ENCODE measurements around the gene SLC35D2.
"Not testable (repeated sequence)": the region's sequence is repeated elsewhere in the genome, so short reads cannot be mapped to it uniquely, and the experiment has no call there.

Gene SLC35D2

DNA sequence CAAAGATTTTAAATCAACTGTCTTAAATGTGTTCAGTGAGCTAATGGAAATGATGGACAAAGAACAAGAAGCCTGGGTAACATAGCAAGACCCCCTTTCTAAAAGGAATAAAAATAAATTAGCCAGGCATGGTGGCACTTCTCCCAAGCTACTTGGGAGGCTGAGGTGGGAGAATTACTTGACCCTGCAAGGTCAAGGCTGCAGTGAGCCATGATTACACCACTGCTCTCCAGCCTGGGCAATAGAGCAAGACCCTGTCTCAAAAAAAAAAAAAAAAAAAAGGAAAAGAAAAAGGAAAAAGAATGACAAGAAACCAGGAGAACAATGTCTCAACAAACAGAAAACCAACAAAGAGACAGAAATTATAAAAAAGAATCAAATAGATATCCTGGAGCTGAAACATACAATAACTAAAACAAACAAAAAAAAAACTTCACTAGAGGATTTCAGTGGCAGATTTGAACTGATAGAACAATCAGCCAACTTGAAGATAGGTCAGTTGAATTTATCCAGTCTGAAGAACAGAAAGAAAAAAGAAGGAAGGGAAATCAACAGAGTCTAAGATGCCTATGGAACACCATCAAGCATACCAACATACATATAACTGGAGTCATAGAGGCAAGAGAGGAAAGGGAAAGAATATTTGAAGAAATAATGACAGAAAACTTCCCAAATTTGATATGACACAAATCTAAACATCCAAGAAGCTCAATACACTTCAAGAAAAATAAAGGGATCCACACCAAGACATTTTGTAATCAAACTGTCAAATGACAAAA lies 16.8 kb upstream of the SLC35D2 start:
- DNase-seq (ENCODE audit: low spot score), result no peak

DNA sequence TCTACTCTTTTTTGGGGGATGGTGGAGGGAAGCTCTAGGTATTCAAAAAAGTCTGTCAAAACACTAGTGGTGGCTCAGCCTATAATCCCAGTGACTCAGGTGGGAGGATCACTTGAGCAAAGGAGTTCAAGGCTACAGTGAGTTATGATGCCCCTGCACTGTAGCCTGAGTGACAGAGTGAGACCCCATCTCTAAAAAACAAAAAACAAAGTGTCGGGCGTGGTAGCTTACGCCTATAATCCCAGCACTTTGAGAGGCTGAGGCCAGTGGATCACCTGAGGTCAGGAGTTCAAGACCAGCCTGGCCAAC lies 15.8 kb upstream of the SLC35D2 start:
- DNase-seq (ENCODE audit: low spot score), result no peak

DNA sequence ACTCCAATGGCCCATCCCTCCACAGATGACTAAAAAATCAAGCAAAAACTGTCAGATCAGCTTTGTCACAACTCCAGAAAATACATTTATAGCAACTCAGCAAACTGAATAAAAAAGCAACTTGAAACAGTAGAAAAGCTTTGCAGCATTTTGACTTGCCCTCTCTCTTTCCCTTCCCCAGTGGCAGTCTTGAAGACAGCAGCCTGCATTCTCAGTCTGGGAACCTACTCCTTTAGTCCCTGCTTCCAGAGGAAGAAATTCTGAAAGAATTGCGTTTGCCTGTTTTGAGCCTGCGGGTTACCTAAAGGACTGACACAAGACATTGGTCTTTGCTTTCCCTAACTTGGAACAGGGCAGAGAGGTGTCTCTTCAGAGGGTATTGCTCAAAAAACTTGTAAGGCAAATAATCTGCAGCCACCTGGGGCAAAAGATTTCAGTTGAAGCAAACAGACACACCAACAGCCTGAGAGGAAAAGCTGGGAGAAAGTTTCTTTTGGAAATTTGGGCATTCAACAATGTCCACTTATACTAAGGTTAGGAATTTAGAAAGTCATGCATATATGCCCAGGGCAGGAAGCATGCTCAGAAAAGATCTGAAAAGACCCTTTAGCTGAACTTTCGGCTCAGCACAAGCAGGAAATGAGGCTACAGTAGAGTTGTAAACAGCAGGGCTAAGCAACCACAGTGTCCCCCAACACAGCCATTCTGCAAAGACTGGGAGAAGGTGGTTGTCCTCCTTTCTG lies 15.2 kb upstream of the SLC35D2 start:
- DNase-seq (ENCODE audit: low spot score), result no peak

DNA sequence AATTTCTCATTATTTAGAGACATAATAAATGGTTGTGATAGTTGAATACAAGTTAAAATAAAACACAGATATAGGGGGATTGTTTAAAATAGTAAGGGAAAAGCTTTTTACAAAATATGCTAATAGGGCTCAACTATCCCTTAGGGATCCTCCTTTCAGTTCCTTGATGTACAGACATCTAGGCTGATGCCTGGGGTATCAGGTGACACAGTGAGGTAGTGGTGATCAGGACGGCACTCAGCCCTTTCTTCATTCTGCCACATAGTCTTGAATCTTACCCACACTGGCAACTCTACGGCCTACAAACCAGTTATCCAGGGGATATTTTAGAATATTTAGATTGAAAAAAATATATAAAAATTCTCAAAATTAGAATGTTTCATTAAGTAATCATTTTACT lies 12.5 kb upstream of the SLC35D2 start:
- DNase-seq (ENCODE audit: low spot score), result no peak

DNA sequence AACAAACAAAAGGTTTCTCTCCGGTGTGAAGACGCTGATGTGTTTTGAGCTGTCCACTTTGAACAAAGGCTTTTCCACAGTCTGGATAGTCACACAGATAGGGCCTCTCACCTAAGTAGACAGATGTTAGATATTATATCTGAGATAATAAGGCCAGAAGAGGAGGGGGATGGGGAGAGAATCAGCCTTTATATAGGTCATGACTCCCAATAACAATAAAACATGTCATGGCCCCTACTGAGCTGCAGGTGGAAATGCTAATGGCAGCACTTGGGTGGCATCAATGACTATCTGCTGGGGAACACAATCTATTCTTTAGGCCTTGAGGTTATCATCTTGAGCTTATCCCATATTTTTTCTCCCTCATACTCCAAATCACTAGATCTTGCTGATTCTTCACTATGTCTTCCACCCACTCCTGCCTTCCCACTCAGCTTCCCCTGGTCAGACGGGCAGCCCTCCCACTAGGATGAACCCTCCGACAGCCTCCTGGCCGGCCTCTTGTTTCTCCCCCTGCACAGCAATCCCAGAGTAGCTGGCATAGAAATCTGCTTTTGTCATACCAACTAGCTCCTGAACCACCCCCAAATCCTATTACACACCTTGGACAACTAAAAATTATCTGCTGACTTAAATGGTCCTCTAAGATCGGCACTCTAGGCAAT lies 11.5 kb upstream of the SLC35D2 start:
- no peak for DNase-seq (ENCODE audit: low spot score)

DNA sequence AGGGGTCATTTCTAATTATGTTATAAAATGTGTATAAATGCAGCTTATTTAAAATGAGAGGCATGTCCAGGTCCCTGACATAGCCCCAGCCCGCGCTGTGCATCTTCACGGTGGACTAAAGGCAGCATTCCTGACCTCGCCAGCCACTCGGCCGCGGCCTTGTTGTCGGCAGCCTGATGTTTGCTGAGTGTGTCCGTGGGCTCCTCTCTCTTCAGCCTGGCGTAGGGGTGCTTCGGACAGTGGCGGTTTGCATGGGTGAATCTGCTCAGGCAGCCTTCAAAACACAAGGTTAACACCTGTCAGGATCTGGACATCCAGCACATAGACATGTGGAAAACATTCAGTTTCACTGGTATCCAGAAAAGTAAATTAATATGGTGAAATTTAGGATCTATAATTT lies 8.8 kb upstream of the SLC35D2 start:
- DNase-seq (ENCODE audit: low spot score), result no peak

DNA sequence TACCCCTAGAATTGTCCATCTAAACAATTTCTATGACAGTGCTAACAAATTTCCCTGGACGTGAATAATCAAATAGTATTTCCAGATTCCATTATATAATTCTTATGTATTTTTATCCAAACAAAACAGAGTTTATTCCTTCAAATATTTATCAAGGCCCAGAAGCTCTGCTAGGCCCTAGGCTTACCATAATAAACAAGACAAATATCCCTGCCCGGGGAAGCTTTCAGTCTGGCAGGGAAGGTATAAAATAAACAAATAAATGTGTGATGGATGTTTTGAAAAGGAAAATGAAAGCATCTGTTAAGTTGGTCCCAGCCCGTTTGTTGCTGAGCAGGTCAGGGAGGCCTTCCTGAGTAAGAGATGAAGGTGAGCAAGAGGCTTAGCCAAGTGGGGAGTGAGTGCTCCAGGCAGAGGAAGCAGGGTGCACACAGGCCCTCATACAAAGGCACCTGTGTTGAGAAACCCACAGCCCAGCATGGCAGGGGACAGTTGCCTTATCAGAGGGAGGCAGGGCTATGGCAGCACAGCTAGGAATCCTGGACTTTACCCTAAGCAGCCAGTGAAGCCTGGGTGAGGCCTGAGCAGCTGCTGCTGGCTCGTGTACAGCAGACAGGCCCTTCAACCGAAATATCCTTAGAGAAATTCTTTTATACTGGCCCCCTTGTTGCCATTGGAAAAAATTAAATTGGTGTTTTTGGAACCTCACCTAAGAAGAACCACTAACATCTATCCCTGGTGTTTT lies 7.7 kb upstream of the SLC35D2 start:
- no peak for DNase-seq (ENCODE audit: low spot score)

DNA sequence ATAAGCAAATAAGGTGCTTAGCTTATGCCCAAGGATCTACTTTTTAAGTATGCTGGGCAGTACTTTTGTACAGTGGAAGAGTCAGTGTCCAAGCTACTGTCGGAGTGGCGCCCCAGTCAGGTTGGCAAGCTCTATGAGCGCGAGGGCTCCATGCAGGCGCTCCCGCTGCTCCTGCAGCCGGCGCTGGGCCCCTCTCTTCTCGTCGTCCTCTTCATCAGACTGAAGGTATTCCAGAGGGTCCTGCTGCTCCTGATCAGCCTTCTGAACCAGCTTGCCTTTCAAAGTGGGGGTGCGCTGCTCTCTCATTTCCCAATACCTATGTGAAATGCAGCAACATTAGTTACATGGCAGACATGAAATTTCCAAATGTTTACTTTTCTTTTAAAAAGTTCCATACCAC lies 4.6 kb upstream of the SLC35D2 start:
- no peak for DNase-seq (ENCODE audit: low spot score)

DNA sequence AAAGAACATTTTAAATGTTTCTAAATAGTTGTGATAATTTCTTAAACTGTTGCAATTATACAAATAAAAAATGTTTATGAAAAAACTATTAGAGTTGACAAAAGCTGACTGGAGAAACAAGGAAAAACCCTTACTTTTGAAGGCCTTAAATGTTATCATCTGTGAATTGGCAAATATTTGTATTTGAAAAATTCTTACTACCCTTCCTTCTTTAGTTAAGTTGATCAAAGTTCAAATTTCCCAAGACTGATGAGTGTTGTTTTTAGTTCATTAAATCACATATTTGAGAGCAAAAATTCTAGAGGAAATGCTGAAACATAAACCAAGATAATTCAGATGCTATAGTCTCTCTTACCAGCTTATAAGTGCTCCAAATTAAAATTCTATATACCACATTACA lies 2.6 kb upstream of the SLC35D2 start:
- DNase-seq (ENCODE audit: low spot score), result no peak

DNA sequence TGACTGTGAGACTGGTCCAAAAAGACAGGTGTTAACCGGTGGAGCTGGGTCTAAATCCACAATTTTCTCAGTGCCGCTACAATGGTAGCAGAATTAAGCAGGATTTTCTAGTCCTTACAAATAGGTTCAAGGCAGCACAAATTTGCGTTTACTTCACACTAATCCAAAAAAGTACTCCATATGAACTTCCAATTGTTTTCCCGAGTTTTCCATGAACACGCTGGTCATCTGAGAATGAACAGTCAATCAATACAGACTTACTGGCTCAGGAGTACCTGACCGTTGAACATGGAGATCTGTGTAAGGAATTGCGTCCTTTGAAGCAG lies 709 bp downstream of the SLC35D2 start:
- no peak for DNase-seq (ENCODE audit: low spot score)

DNA sequence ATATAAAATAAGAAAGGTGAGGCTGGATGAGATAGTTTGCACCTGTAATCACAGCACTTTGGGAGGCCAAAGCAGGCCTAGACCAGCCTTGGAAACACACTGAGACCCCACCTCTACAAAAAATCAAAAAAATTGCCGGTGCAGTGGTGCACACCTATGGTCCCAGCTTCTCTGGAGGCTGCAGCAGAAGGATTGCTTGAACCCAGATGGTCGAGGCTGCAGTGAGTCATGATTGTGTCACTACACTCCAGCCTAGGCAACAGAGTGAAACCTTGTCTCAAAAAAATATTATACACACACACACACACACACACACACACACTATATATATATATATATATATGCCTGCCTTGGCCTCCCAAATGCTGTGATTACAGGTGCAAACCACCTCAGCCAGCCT lies 1.3 kb downstream of the SLC35D2 start:
- DNase-seq (ENCODE audit: low spot score), result no peak

DNA sequence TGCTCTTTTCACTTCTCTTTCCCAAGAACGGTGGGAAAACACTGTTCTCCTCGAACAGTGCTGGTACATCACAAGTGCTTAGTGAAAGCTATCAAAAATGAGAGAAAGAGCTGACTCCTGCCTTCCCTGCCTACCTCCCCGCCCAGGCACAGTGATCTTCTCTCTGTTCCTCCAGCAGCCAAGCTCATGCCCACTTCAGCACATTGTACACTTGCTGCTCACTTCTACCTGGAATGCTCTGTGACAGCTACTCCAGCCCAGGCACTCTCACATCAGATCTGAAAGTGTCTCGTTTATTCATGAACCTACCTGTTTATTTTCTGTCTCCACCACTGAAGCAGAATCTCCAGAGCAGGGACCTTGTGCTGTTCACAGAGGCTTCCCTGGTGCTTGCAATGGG lies 1.8 kb downstream of the SLC35D2 start:
- no peak for DNase-seq (ENCODE audit: low spot score)

DNA sequence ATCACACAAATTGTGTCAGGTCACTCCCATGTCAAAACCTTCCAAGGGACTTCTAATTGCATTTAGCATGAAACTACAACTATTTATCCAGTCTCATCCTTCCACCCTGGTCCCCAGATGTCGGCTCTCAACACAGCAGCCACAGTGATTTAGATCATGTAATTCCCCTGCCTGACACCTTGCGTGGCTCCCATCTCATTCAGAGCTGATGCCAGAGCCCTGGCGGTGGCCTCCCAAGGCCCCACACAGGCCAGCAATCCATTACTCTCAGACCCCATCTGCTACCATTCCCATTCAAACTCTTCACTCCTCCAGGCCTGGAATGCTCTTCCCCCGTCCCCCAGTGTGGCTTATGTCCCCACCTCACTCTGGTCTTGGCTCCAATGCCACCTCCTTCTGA lies 2.4 kb downstream of the SLC35D2 start:
- no peak for DNase-seq (ENCODE audit: low spot score)

DNA sequence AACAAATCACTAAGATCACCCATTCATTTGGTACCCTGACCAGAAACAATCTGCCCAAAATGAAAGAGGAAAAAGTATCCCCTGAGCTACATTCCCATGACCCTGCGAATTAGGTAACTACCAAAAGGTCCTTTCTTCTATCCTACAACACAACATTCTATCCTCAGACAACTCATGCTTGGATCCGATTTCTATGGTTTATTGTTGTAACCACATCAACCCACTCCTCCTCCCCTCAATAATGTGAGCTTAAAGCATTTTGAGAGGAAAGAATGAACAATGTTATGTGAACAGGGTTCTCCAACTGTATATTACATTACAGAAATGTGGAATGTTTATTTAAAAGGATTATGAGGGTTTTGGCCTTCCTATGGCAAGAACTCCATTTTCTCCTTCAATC lies 4.0 kb downstream of the SLC35D2 start:
- DNase-seq (ENCODE audit: low spot score), result no peak

DNA sequence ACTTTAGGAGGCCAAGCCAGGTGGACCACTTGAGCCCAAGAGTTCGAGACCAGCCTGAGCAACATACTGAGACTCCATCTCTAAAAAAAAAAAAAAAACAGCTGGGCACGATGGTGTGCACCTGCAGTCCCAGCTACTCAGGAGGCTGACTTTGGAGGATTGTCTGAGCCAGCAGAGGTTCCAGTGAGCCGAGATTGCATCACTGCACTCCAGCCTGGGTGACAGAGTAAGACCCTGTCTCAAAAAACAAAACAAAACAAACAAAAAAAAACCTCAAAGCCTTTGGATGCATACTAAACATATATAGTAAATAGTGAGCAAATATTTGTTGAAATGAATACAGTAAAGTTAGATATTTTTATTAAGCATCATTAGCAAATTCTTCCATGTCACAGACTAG lies 5.3 kb downstream of the SLC35D2 start:
- no peak for DNase-seq (ENCODE audit: low spot score)

DNA sequence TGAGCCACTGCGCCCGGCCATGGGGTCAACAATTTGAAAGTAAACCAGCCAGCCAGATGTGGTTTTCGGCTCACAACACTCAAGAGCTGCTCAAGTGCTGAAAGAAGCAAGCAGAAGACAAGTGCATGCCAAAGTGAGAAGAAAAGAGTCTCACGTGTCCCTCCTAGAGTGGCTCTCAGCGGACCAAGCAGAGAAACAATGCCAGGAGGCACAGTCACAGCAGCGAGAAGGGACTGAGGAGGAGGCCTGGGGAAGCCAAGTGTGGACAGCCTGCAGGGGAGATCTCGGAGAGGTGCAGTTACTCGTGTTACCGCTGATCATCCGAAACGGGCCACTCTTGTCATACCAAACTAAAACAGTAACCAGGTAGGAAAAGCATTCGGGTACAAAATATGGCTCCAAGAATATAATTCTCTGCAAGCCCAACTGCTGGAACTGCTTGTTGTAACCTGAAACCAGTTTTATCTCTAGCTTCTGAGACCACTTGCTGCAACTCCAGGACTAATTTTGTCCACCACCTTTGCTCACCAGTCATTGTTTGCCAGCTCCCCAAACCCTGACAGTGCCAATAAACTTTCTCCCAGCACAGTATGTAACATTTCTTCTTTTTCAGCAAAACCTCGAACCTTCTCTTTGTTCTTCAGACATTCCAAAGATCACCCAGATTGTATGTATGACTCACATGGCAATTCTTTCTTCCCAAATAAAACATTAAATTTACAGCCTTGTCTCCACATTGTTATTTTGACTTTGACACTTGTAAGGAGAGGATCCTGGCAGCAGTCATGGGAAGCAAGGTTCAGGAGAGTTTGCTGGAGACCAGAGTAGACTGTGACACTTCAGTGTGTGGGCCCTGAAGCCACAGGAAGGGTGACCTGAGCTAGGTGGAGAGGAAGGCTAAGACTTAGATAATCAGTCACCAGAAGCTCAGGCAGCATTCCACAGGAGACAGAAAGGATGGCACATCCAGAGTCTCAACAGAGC lies 6.3 kb downstream of the SLC35D2 start:
- DNase-seq (ENCODE audit: low spot score), result no peak

DNA sequence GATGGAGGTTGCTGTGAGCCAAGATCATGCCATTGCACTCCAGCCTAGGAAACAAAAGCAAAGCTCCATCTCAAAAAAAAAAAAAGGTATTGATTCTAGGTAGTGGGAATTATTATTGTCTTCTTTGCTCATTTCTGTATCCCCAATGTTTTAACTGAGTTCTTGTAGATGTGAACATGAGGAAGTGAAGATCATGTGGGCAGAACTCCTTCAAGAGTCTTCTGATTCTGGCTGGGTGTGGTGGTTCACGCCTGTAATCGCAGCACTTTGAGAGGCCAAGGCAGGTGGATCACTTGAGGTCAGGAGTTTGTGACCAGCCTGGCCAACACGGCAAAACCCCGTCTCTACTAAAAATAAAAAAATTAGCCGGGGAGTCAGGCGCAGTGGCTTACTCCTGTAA lies 8.0 kb downstream of the SLC35D2 start:
- not testable (repeated sequence) for DNase-seq (ENCODE audit: low spot score)

DNA sequence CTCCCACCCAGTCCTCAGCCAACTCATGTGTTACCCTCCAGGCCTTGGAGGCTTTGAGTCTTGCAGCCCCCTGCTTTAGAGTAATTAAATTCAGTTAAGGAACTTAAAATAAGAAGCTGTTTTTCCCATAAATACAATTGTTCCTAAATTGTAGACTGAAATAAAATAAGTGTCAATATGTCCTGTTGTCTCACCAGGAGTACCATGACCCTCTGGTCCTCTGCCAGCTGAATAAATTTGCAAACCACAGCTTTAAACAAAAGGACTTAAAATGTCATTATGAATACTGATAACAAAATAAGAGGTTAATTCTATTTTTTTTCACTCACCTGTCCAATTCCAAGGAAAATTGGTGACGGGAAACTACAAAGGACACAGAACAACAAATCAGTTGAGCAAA lies 15.6 kb downstream of the SLC35D2 start:
- no peak for DNase-seq (ENCODE audit: low spot score)

DNA sequence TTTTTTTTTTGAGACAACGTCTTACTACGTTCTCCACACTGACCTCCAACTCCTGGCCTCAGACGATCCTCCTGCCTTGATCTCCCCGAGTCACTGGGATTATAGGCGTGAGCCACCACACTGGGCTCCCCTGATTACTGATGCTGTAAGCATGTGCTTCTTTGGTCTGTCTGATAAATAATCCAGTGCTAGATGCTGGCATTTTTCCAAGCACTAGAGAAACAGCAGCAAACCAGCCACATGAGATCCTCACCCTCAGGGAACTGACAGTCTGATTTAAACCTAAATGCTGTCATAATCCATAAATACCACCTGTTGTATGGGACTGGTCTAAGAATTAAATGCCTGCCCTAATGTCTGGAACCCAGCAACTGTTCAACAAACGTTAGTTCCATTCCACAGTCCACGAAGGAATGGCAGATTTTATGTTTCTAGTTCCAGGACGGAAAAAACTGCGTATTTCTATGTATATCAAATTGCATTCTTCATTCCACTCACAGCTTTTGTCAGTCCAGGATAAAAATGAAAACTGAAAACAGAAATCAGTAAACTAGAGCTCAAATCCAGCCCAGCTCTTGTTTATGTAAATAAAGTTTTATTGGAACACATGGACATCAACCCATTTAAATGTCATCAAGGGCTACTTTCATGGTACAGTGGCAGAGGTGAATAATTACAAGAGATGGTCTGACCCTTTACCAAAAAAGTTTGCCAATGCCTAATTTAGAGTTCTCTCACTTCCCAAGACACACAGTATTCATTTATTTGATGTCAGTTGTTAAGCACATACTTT lies 20.1 kb downstream of the SLC35D2 start:
- no peak for DNase-seq (ENCODE audit: low spot score)

DNA sequence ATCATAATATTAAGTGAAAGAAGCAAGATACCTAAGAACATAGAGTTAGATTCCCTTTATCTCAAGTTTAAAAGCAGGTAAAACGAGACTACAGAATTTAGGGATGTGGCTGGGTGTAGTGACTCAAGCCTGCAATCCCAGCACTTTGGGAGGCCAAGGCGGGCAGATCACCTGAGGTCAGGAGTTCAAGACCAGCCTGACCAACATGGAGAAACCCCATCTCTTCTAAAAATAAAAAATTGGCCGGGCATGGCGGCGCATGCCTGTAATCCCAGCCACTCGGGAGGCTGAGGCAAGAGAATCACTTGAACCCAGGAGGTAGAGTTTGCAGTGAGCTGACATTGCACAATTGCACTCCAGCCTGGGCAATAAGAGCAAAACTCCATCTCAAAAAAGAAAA lies 21.4 kb downstream of the SLC35D2 start:
- not testable (repeated sequence) for DNase-seq (ENCODE audit: low spot score)

DNA sequence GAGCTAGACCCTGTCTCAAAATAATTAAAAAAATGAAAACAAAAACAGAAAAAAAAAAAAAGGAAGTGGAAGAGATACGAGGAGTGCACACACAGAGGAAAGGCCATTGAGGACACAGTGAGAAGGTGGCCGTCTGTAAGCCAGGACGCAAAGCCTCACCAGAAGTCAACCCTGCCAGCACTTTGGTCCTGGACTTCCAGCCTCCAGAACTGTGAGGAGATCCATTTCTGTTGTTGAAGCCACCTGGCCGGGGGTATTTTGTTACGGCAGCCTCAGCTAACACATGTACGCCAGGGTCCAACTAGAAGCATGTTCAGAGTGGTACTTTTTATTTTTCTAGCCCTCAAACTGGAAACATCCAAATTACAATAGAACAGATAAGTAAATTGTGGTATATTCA lies 21.8 kb downstream of the SLC35D2 start:
- DNase-seq (ENCODE audit: low spot score), result no peak
